ENCODE results near the gene DHDH. TPM values are rescaled to one million over a fixed set of nuclear protein-coding genes. Genes with fewer than 3 reads are reported as not detected.
"Not testable (repeated sequence)": the region's sequence is repeated elsewhere in the genome, so short reads cannot be mapped to it uniquely, and the experiment has no call there.

Gene DHDH
- total RNA-seq, 2 donors from 2014 or later: 0.44 to 2.3 TPM

DNA sequence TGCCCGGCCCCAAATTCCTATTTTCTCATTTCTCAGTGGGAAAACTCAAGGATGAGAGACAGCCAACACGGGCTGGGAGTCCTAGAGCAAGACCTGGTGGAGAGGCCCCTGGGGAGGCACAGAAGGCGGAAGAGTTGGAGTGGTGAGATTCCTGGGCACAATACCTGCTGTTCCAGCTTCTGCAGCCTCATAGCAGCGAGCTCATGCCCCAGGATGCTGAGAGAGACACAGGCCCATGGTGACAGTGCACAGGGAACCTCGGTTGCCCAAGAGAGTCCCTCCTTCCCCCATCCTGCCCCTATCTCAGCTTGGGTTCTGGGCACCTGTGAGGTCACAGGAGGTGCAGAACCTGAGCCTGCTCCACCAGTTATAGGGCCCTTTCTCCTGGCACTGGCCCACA is 36.3 kb upstream of the DHDH start:
- TF ChIP-seq, protein P1, sequence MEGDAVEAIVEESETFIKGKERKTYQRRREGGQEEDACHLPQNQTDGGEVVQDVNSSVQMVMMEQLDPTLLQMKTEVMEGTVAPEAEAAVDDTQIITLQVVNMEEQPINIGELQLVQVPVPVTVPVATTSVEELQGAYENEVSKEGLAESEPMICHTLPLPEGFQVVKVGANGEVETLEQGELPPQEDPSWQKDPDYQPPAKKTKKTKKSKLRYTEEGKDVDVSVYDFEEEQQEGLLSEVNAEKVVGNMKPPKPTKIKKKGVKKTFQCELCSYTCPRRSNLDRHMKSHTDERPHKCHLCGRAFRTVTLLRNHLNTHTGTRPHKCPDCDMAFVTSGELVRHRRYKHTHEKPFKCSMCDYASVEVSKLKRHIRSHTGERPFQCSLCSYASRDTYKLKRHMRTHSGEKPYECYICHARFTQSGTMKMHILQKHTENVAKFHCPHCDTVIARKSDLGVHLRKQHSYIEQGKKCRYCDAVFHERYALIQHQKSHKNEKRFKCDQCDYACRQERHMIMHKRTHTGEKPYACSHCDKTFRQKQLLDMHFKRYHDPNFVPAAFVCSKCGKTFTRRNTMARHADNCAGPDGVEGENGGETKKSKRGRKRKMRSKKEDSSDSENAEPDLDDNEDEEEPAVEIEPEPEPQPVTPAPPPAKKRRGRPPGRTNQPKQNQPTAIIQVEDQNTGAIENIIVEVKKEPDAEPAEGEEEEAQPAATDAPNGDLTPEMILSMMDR (conservative IDR thresholded peaks at IDR 0.05): no peak
- Histone ChIP-seq H3K27me3 (ENCODE audit: control insufficient read depth, insufficient read depth, low read length, poor library complexity, severe bottlenecking) (no peaks in the 10 kb centered on the region), H3K9ac (ENCODE audit: extremely low read depth, low read length, poor library complexity, severe bottlenecking) (no peak overlapping the region), H3K27ac (ENCODE audit: low read depth, low read length) (no peak overlapping the region), H3K36me3 (ENCODE audit: control insufficient read depth, insufficient read depth, low read length) (peaks cover 4% of the 10 kb centered on the region), H3K4me1 (ENCODE audit: control insufficient read depth, insufficient read depth, low read length) (no peaks in the 10 kb centered on the region), H3K9me3 (ENCODE audit: control insufficient read depth, low read length) (no peaks in the 10 kb centered on the region), H3K4me3 (ENCODE audit: low read length) (no peak overlapping the region)
- Mint-ChIP-seq H3K36me3 (ENCODE audit: low read depth) (peaks cover 5% of the 10 kb centered on the region), H3K27ac (no peak overlapping the region), H3K9me3 (no peaks in the 10 kb centered on the region), H3K27me3 (ENCODE audit: insufficient read depth) (peaks cover 11% of the 10 kb centered on the region), H3K4me3 (no peak overlapping the region), H3K4me1 (peaks cover 7% of the 10 kb centered on the region)
- DNase-seq: no peak
- WGBS, 2 experiments (ENCODE audit: insufficient coverage in 1 of 2, insufficient read length in 1 of 2): 82 to 84% methylated on average over 3 to 5 of the region's 5 CpGs

DNA sequence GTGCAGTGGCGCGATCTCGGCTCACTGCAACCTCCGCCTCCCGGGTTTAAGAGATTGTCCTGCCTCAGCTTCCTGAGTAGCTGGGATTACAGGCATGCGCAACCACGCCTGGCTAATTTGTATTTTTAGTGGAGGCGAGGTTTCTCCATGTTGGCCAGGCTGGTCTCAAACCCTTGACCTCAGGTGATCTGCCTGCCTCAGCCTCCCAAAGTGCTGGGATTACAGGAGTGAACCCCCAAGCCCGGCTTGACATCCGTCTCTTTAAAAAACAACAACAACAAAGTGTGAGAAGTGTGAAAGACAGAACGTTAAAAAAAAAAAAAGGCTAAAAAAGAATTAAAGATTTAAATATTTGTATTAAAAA is 34.1 kb upstream of the DHDH start:
- H3K4me1 ChIP-seq (ENCODE audit: control insufficient read depth, insufficient read depth, low read length); H3K4me1 Mint-ChIP-seq; H3K9me3 Mint-ChIP-seq; H3K9me3 ChIP-seq (ENCODE audit: control insufficient read depth, low read length); DNase-seq; H3K27ac ChIP-seq (ENCODE audit: low read depth, low read length); H3K27me3 ChIP-seq (ENCODE audit: control insufficient read depth, insufficient read depth, low read length, poor library complexity, severe bottlenecking); H3K27me3 Mint-ChIP-seq (ENCODE audit: insufficient read depth): not testable (repeated sequence)
- Histone ChIP-seq H3K4me3 (ENCODE audit: low read length) (peak overlapping the region; percentile 86), H3K9ac (ENCODE audit: extremely low read depth, low read length, poor library complexity, severe bottlenecking) (peak overlapping the region; percentile 42), H3K36me3 (ENCODE audit: control insufficient read depth, insufficient read depth, low read length) (peaks cover 14% of the 10 kb centered on the region)
- Mint-ChIP-seq H3K4me3 (peak overlapping the region; percentile 93), H3K27ac (peak overlapping the region; percentile 50), H3K36me3 (ENCODE audit: low read depth) (peaks cover 15% of the 10 kb centered on the region)
- 93 to 95% methylated on average over 8 to 9 of the region's 11 CpGs for WGBS, 2 experiments (ENCODE audit: insufficient coverage in 1 of 2, insufficient read length in 1 of 2)

DNA sequence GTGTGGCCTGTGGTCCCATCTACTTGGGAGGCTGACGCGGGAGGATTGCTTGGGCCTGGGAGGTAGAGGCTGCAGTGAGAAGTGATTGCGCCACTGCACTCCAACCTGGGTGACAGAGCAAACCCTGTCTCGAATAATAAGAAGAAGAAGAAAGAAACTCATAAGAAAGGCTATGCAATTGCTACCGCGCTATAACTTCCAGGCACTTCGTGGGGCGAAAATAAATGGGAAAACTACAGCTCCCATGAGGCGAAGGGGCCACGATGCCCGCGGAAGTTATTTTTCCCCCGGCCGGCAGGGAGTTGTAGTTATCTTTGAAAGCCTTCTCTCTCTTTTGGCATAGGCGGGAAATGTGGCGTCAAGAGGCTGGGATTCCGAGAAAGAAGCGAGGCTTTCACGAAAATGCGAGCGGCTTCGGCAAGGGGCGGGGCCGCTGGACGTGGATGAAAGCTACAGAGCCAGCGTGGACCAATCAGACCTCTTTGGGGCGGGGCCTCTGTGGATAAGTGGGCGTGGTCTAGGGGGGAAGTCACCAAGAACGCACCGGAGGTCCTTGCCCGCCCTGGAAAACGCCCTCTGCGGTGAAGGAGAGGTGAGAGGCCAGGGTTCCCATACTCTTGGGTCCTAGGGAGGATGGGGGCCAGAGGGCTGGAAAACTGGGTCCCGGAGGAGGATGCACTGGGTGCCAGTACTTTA is 33.6 kb upstream of the DHDH start, which contains the start of gene NUCB1:
Gene NUCB1 (plus strand): TSS at position 532 of the 696 bp plus-strand sequence. CDS start 485 bp downstream, outside the sequence.
- peaks cover 20% of the 10 kb centered on the region for H3K36me3 ChIP-seq (ENCODE audit: control insufficient read depth, insufficient read depth, low read length)
- TF ChIP-seq, protein P1 (conservative IDR thresholded peaks at IDR 0.05): peak; percentile 31
- peaks cover 6% of the 10 kb centered on the region for H3K4me1 Mint-ChIP-seq
- H3K27ac ChIP-seq (ENCODE audit: low read depth, low read length): peak within 1 kb of the TSS; percentile 85
- peak within 1 kb of the TSS; percentile 54 for H3K9ac ChIP-seq (ENCODE audit: extremely low read depth, low read length, poor library complexity, severe bottlenecking)
- 6 to 8% methylated on average over 17 to 34 of the region's 34 CpGs for WGBS, 2 experiments (ENCODE audit: insufficient coverage in 1 of 2, insufficient read length in 1 of 2)
- H3K9me3 ChIP-seq (ENCODE audit: control insufficient read depth, low read length): no peaks in the 10 kb centered on the region
- peak; percentile 100 for DNase-seq
- no peaks in the 10 kb centered on the region for H3K9me3 Mint-ChIP-seq
- peaks cover 20% of the 10 kb centered on the region for H3K36me3 Mint-ChIP-seq (ENCODE audit: low read depth)
- H3K4me3 ChIP-seq (ENCODE audit: low read length): peak within 1 kb of the TSS; percentile 86
- peak within 1 kb of the TSS; percentile 97 for H3K27ac Mint-ChIP-seq
- peaks cover 6% of the 10 kb centered on the region for H3K27me3 Mint-ChIP-seq (ENCODE audit: insufficient read depth)
- H3K4me3 Mint-ChIP-seq: peak within 1 kb of the TSS; percentile 93
- no peaks in the 10 kb centered on the region for H3K4me1 ChIP-seq (ENCODE audit: control insufficient read depth, insufficient read depth, low read length)
- H3K27me3 ChIP-seq (ENCODE audit: control insufficient read depth, insufficient read depth, low read length, poor library complexity, severe bottlenecking): no peaks in the 10 kb centered on the region

Measured in endodermal cell (in vitro differentiated cells).